IMR-90 (cell line): ENCODE results near the gene CERS6. TPM values are rescaled to one million over a fixed set of nuclear protein-coding genes. Genes with fewer than 3 reads are reported as not detected.

Experiments used
- ATAC-seq: fragments of 200-7000 bp; cut with Tn5 transposase; 2 replicates; pipeline ENCODE4 v1.9.1; 2020; ENCODE audit warnings: low read depth, mild to moderate bottlenecking, moderate library complexity
- BruUV-seq: library from RNA; stranded (reverse); fragments of 400-500 nt; replicated peaks from 2 replicates; lab custom pipeline; 2021; lab: Mats Ljungman, UMichigan
- CTCF ChIA-PET: fragments of 300-600 bp; formaldehyde crosslinking; extraction: SDS; loops from one replicate; lab custom pipeline; 2021; ENCODE audit warnings: antibody characterized with exemption; lab: Yijun Ruan, JAX
- POLR2A ChIA-PET: fragments of 300-600 bp; sonication (Branson Sonifier 250); formaldehyde crosslinking; loops from one replicate; lab custom pipeline; 2022; ENCODE audit warnings: antibody characterized with exemption; ENCODE audit not compliant: unreplicated experiment; lab: Charles Lee
- DNase-seq: peaks from one replicate; pipeline ENCODE4 v3.0.0; 2013
- H2AFZ ChIP-seq: replicated peaks from 2 replicates; pipeline ENCODE3; 2013; ENCODE audit warnings: low read length, mild to moderate bottlenecking; ENCODE audit not compliant: poor library complexity
- H2AK5ac ChIP-seq: 2 replicates; pipeline ENCODE4 v1.6.1; 2013; ENCODE audit warnings: low read depth, low read length, inconsistent platforms
- H2AK9ac ChIP-seq: replicated peaks from 2 replicates; pipeline ENCODE3; 2013; ENCODE audit warnings: mild to moderate bottlenecking, low read depth, low read length, moderate library complexity; ENCODE audit not compliant: poor library complexity
- H2BK120ac ChIP-seq: 2 replicates; pipeline ENCODE4 v1.6.1; 2013; ENCODE audit warnings: low read depth, low read length, inconsistent platforms
- H2BK15ac ChIP-seq: 3 replicates; pipeline ENCODE4 v1.6.1; 2013; ENCODE audit warnings: low read depth, low read length, inconsistent platforms
- H2BK20ac ChIP-seq: 2 replicates; pipeline ENCODE4 v1.6.1; 2013; ENCODE audit warnings: low read depth, mild to moderate bottlenecking, inconsistent platforms, low read length, moderate library complexity
- H2BK5ac ChIP-seq: 2 replicates; pipeline ENCODE4 v1.6.1; 2013; ENCODE audit warnings: mild to moderate bottlenecking, low read depth, low read length, inconsistent platforms; ENCODE audit not compliant: poor library complexity, severe bottlenecking
- H3K14ac ChIP-seq: replicated peaks from 2 replicates; pipeline ENCODE4 v1.6.1; 2013; ENCODE audit warnings: low read depth, low read length, inconsistent platforms
- H3K18ac ChIP-seq: 2 replicates; pipeline ENCODE4 v1.6.1; 2013; ENCODE audit warnings: low read depth, low read length, control low read depth
- H3K23ac ChIP-seq: 2 replicates; pipeline ENCODE4 v1.6.1; 2013; ENCODE audit warnings: low read depth, low read length, inconsistent platforms
- H3K27ac ChIP-seq: 2 replicates; pipeline ENCODE4 v1.5.1; 2013; ENCODE audit warnings: mild to moderate bottlenecking, control low read depth, low read length; ENCODE audit not compliant: insufficient read depth
- H3K27me3 ChIP-seq: 2 replicates; pipeline ENCODE4 v1.6.1; 2013; ENCODE audit warnings: low read length; ENCODE audit not compliant: control insufficient read depth, insufficient read depth
- H3K36me3 ChIP-seq: 2 replicates; pipeline ENCODE4 v1.6.1; 2013; ENCODE audit warnings: low read length, mixed read lengths; ENCODE audit not compliant: control insufficient read depth, insufficient read depth
- H3K4ac ChIP-seq: 2 replicates; pipeline ENCODE4 v1.6.1; 2013; ENCODE audit warnings: low read depth, low read length, inconsistent platforms
- H3K4me1 ChIP-seq: 2 replicates; pipeline ENCODE4 v1.6.1; 2013; ENCODE audit warnings: low read length, mixed read lengths; ENCODE audit not compliant: control insufficient read depth, insufficient read depth
- H3K4me2 ChIP-seq: 2 replicates; pipeline ENCODE4 v1.6.1; 2013; ENCODE audit warnings: low read depth, mild to moderate bottlenecking, control low read depth, low read length, moderate library complexity
- H3K4me3 ChIP-seq: 2 replicates; pipeline ENCODE4 v1.5.1; 2013; ENCODE audit warnings: low read depth, mild to moderate bottlenecking, control low read depth, low read length, moderate library complexity; ENCODE audit not compliant: insufficient read depth
- H3K56ac ChIP-seq: 2 replicates; pipeline ENCODE4 v1.6.1; 2013; ENCODE audit warnings: low read length, inconsistent platforms; ENCODE audit not compliant: insufficient read depth; ENCODE audit errors: extremely low read depth
- H3K79me1 ChIP-seq, 2 experiments: 2 replicates each; pipeline ENCODE4 v1.6.1; 2013; ENCODE audit warnings: low read length in 2 of 2, inconsistent platforms in 1 of 2, low read depth in 1 of 2
- H3K9ac ChIP-seq: 2 replicates; pipeline ENCODE4 v1.6.1; 2013; ENCODE audit warnings: low read depth, low read length, control low read depth
- H3K9me1 ChIP-seq: 2 replicates; pipeline ENCODE4 v1.6.1; 2013; ENCODE audit warnings: low read length, inconsistent platforms; ENCODE audit not compliant: insufficient read depth
- H3K9me3 ChIP-seq: 2 replicates; pipeline ENCODE4 v1.6.1; 2013; ENCODE audit warnings: low read length; ENCODE audit not compliant: control insufficient read depth, insufficient read depth
- H4K20me1 ChIP-seq: 2 replicates; pipeline ENCODE4 v1.6.1; 2013; ENCODE audit warnings: low read length, inconsistent platforms; ENCODE audit not compliant: insufficient read depth
- H4K5ac ChIP-seq: 2 replicates; pipeline ENCODE4 v1.6.1; 2013; ENCODE audit warnings: mild to moderate bottlenecking, low read depth, low read length, control low read depth
- H4K8ac ChIP-seq, 2 experiments: 2 replicates each; pipeline ENCODE4 v1.6.1; 2013; ENCODE audit warnings: low read depth in 2 of 2, low read length in 2 of 2, control low read depth in 1 of 2, inconsistent platforms in 1 of 2
- H4K91ac ChIP-seq: 2 replicates; pipeline ENCODE4 v1.6.1; 2013; ENCODE audit warnings: low read depth, low read length, inconsistent platforms; ENCODE audit not compliant: insufficient read depth
- BHLHE40 ChIP-seq: fragments of 150-350 bp; IDR thresholded peaks from 2 replicates; pipeline ENCODE4 v1.6.1; 2016; ENCODE audit warnings: mild to moderate bottlenecking, low read depth, low read length
- CEBPB ChIP-seq: IDR thresholded peaks from 2 replicates; pipeline ENCODE4 v1.6.1; 2012; ENCODE audit warnings: low read depth, low read length, improper control_type of control experiment
- CHD1 ChIP-seq: IDR thresholded peaks from 2 replicates; pipeline ENCODE4 v1.6.1; 2012; ENCODE audit warnings: low read depth, low read length, improper control_type of control experiment
- ELK1 ChIP-seq: fragments of 150-350 bp; IDR thresholded peaks from 2 replicates; pipeline ENCODE4 v1.6.1; 2016; ENCODE audit warnings: low read depth, mild to moderate bottlenecking, low read length, moderate library complexity, borderline replicate concordance
- FOS ChIP-seq: fragments of 150-350 bp; IDR thresholded peaks from 2 replicates; pipeline ENCODE4 v1.6.1; 2016; ENCODE audit warnings: low read depth, low read length
- MAFK ChIP-seq: IDR thresholded peaks from 2 replicates; pipeline ENCODE4 v1.6.1; 2012; ENCODE audit warnings: low read depth, low read length, improper control_type of control experiment
- MAZ ChIP-seq: IDR thresholded peaks from 2 replicates; pipeline ENCODE4 v1.6.1; 2012; ENCODE audit warnings: low read depth, mild to moderate bottlenecking, low read length, improper control_type of control experiment, moderate library complexity, borderline replicate concordance
- MXI1 ChIP-seq: IDR thresholded peaks from 2 replicates; pipeline ENCODE4 v1.6.1; 2012; ENCODE audit warnings: low read depth, mild to moderate bottlenecking, low read length, moderate library complexity, borderline replicate concordance
- NFE2L2 ChIP-seq: fragments of 150-350 bp; IDR thresholded peaks from 2 replicates; pipeline ENCODE4 v1.6.1; 2016; ENCODE audit warnings: low read depth, mild to moderate bottlenecking, low read length
- POLR2A ChIP-seq: IDR thresholded peaks from 2 replicates; pipeline ENCODE4 v1.6.1; 2012; ENCODE audit warnings: mild to moderate bottlenecking, low read depth, low read length
- RAD21 ChIP-seq: IDR thresholded peaks from 2 replicates; pipeline ENCODE4 v1.6.1; 2012; ENCODE audit warnings: low read length, improper control_type of control experiment
- RCOR1 ChIP-seq: IDR thresholded peaks from 2 replicates; pipeline ENCODE4 v1.6.1; 2012; ENCODE audit warnings: mild to moderate bottlenecking, low read length, improper control_type of control experiment; ENCODE audit not compliant: insufficient replicate concordance
- RFX5 ChIP-seq: IDR thresholded peaks from 2 replicates; pipeline ENCODE4 v1.8.0; 2012; ENCODE audit warnings: low read depth, mild to moderate bottlenecking, low read length, moderate library complexity
- SMC3 ChIP-seq: fragments of 150-350 bp; IDR thresholded peaks from 2 replicates; pipeline ENCODE4 v1.6.1; 2016; ENCODE audit warnings: low read depth, mild to moderate bottlenecking, antibody characterized with exemption, low read length, moderate library complexity
- WGBS, 2 experiments: methylation state at CpG; one replicate each; pipeline versions ENCODE4 v1.1.5 to v1.1.7; 2013; ENCODE audit warnings: missing lambda C conversion rate in 2 of 2; ENCODE audit not compliant: insufficient read length in 1 of 2; ENCODE audit errors: extremely low coverage in 2 of 2; 5-methylcytosine and 5-hydroxymethylcytosine counted together
- dilution Hi-C: fragments of 300-500 bp; cut with HindIII; formaldehyde crosslinking; loops from one replicate; pipeline ENCODE4 v1.14.3; 2018; ENCODE audit warnings: low sequenced_read_pairs; ENCODE audit not compliant: unreplicated experiment
- in situ Hi-C: fragments of 300-500 bp; cut with MboI; formaldehyde crosslinking; loops from 3 replicates; pipeline ENCODE4 v1.14.3; 2019; ENCODE audit warnings: low sequenced_read_pairs, inconsistent platforms, mixed read lengths
- intact Hi-C: fragments of 100-400 bp; cut with micrococcal nuclease; formaldehyde crosslinking; loops from 2 replicates; pipeline ENCODE4 v1.10.0; 2022
- polyA plus RNA-seq, 3 experiments: library from polyadenylated mRNA; depleted of rRNA; stranded (reverse); fragments of >200 nt; gene quantifications; 2 replicates each; pipeline ENCODE4 v1.2.3, GENCODE V29; 2012; ENCODE audit warnings: low replicate concordance in 1 of 3
- total RNA-seq: library from RNA; depleted of rRNA; stranded (reverse); fragments of >200 nt; gene quantifications from 2 replicates; pipeline ENCODE4 v1.2.3, GENCODE V29; 2012
- TF ChIP-seq, protein P1 (sequence below): conservative IDR thresholded peaks from 2 replicates; pipeline ENCODE4 v1.5.1; 2012; ENCODE audit warnings: mild to moderate bottlenecking, low read depth, low read length, improper control_type of control experiment
- TF ChIP-seq, protein P2 (sequence below): fragments of 150-350 bp; IDR thresholded peaks from 2 replicates; pipeline ENCODE4 v1.6.1; 2017; ENCODE audit warnings: mild to moderate bottlenecking, antibody characterized with exemption, low read length, low read depth

The CERS6 gene
- total and polyA plus RNA-seq, 2 of the 4 experiments (the other 2 are of a cell fraction): 2.1 to 5.7 TPM

DNA sequence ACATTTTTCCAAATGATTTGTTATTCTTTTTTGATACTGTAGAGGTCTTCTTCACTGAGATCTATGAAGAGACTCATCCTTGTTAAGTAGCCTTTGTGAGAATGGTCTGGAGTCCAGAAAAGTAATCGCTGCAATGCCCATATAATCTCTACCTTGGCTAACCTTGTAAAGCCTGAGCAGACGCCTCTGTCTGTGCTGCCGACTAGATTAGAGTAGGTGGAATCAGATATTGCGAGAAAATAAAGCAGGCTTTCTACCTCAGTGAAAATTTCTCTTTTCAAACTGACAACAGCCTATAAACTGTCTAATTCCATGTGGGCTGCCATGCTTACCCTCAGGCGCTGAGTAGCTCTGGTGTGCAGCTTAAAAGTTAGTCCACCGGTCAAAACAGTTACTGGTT lies 17.5 kb upstream of the CERS6 start:
- Histone ChIP-seq H3K9ac (no peak overlapping the region), H3K36me3 (no peaks in the 10 kb centered on the region), H3K14ac (no peak overlapping the region), H3K4me1 (no peaks in the 10 kb centered on the region), H3K9me3 (no peaks in the 10 kb centered on the region), H3K4me2 (no peak overlapping the region), H3K9me1 (no peaks in the 10 kb centered on the region), H2BK5ac (no peak overlapping the region), H2AK9ac (no peak overlapping the region), H2AK5ac (no peak overlapping the region), H4K5ac (no peak overlapping the region), H2BK20ac (no peak overlapping the region), H3K27ac (no peak overlapping the region), H3K23ac (no peak overlapping the region), H3K4me3 (no peak overlapping the region), H3K18ac (no peak overlapping the region), H3K79me1 (no peaks in the 10 kb centered on the region), H3K27me3 (no peaks in the 10 kb centered on the region; the same call in none of the 2 replicates), H4K91ac (no peak overlapping the region), H2BK120ac (no peak overlapping the region), H2BK15ac (no peak overlapping the region), H3K56ac (no peak overlapping the region), H2AFZ (no peak overlapping the region), H4K8ac (no peak overlapping the region), H3K4ac (no peak overlapping the region), H4K20me1 (no peaks in the 10 kb centered on the region)
- no peak for ATAC-seq
- in situ Hi-C loops: no loop called here
- dilution Hi-C loops: no loop called here
- CTCF ChIA-PET: no interaction called here
- intact Hi-C loops: no loop called here
- POLR2A ChIA-PET: no interaction called here
- no TSS peak for BruUV-seq
- DNase-seq: no peak
- no CpG with 5 or more reads among the region's 6 CpGs for WGBS, 2 experiments
- TF ChIP-seq MAZ (no peak), SMC3 (no peak), MXI1 (no peak), RCOR1 (no peak), ELK1 (no peak), CHD1 (no peak), MAFK (no peak), POLR2A (no peak), FOS (no peak), RAD21 (no peak), NFE2L2 (no peak), RFX5 (no peak), BHLHE40 (no peak), CEBPB (no peak)
- TF ChIP-seq, protein P1, sequence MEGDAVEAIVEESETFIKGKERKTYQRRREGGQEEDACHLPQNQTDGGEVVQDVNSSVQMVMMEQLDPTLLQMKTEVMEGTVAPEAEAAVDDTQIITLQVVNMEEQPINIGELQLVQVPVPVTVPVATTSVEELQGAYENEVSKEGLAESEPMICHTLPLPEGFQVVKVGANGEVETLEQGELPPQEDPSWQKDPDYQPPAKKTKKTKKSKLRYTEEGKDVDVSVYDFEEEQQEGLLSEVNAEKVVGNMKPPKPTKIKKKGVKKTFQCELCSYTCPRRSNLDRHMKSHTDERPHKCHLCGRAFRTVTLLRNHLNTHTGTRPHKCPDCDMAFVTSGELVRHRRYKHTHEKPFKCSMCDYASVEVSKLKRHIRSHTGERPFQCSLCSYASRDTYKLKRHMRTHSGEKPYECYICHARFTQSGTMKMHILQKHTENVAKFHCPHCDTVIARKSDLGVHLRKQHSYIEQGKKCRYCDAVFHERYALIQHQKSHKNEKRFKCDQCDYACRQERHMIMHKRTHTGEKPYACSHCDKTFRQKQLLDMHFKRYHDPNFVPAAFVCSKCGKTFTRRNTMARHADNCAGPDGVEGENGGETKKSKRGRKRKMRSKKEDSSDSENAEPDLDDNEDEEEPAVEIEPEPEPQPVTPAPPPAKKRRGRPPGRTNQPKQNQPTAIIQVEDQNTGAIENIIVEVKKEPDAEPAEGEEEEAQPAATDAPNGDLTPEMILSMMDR: no peak
- TF ChIP-seq, protein P2, sequence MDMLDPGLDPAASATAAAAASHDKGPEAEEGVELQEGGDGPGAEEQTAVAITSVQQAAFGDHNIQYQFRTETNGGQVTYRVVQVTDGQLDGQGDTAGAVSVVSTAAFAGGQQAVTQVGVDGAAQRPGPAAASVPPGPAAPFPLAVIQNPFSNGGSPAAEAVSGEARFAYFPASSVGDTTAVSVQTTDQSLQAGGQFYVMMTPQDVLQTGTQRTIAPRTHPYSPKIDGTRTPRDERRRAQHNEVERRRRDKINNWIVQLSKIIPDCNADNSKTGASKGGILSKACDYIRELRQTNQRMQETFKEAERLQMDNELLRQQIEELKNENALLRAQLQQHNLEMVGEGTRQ: no peak
